Activated CD4-positive, alpha-beta memory T cell treated with anti-CD3 and anti-CD28 coated beads for 36 hours (primary cell): Measurements from ENCODE around the gene SERPINI1. TPM values are rescaled to one million over a fixed set of nuclear protein-coding genes. Genes with fewer than 3 reads are reported as not detected.

Source experiments
- CTCF ChIA-PET: fragments of 350-600 bp; sonication (Branson Sonifier 250); formaldehyde crosslinking; loops from one replicate; lab custom pipeline; 2021; ENCODE audit warnings: antibody characterized with exemption, inconsistent platforms; lab: Charles Lee
- POLR2A ChIA-PET: fragments of 350-600 bp; sonication (Branson Sonifier 250); formaldehyde crosslinking; loops from one replicate; lab custom pipeline; 2021; ENCODE audit warnings: antibody characterized with exemption; lab: Charles Lee
- DNase-seq: peaks from one replicate; pipeline ENCODE4 v3.0.0-alpha.2; 2020
- H3K27ac Mint-ChIP-seq: one replicate; pipeline ENCODE4 v1.8.0; 2021; ENCODE audit warnings: mixed read lengths
- H3K27me3 Mint-ChIP-seq: one replicate; pipeline ENCODE4 v1.8.0; 2021; ENCODE audit warnings: mixed read lengths
- H3K36me3 Mint-ChIP-seq: one replicate; pipeline ENCODE4 v1.8.0; 2021; ENCODE audit warnings: mixed read lengths
- H3K4me1 Mint-ChIP-seq: one replicate; pipeline ENCODE4 v1.8.0; 2021; ENCODE audit warnings: low read depth, mixed read lengths
- H3K4me3 Mint-ChIP-seq: one replicate; pipeline ENCODE4 v1.8.0; 2021; ENCODE audit warnings: mild to moderate bottlenecking, mixed read lengths
- H3K9me3 Mint-ChIP-seq: one replicate; pipeline ENCODE4 v1.8.0; 2021; ENCODE audit warnings: mixed read lengths
- intact Hi-C: fragments of 100-400 bp; cut with micrococcal nuclease; formaldehyde crosslinking; loops from one replicate; pipeline ENCODE4 v1.15.1; 2023
- total RNA-seq, 2 experiments: library from RNA; stranded (reverse); gene quantifications; one replicate each; pipeline ENCODE4 v1.2.3, GENCODE V29; 2021

SERPINI1 gene
- total RNA-seq, 2 experiments from 2014 or later = 2.3 to 3.0 TPM

- intact Hi-C loops = no loop called here
- Mint-ChIP-seq H3K27me3 (no peaks in the 10 kb centered on the region), H3K4me3 (no peak overlapping the region), H3K36me3 (peaks cover 63% of the 10 kb centered on the region), H3K27ac (no peak overlapping the region), H3K9me3 (no peaks in the 10 kb centered on the region), H3K4me1 (peaks cover 56% of the 10 kb centered on the region)
- POLR2A ChIA-PET = no interaction called here
- no peak for DNase-seq
- CTCF ChIA-PET = no interaction called here
Observed at GRCh38 chr3:167716920-167717319, 18.6 kb upstream of the SERPINI1 start.

DNA sequence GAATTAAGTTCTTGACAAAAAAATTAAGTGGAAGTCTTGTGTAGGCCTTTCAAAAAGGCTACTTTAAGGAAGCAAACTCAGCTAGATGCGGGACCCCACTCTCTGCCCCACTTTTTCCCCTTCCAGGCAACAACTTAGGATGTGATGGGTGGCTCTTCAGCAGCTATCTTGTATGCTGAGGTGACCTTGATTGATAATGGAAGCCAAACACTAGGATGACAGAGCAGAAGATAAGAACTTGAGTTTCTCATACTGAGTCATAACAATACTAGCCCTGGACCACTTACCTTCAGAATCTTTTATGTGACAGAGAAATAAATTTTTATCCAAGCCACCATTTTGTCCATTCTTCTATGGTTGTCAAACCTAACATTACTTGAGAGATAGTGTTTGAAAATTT is 16.9 kb upstream of the SERPINI1 start:
- Mint-ChIP-seq H3K9me3 (no peaks in the 10 kb centered on the region), H3K27ac (no peak overlapping the region), H3K4me3 (no peak overlapping the region), H3K36me3 (peaks cover 60% of the 10 kb centered on the region), H3K27me3 (no peaks in the 10 kb centered on the region), H3K4me1 (peaks cover 51% of the 10 kb centered on the region)
- no peak for DNase-seq
- POLR2A ChIA-PET = no interaction called here
- intact Hi-C loops = no loop called here
- CTCF ChIA-PET = interaction anchor here (0.9 kb wide), 1 partner anchor 15 kb away, joined by 3 read pairs; no protein-coding TSS in a partner anchor

GRCh38 chr3:167723025-167723512 is 12.5 kb upstream of the SERPINI1 start:
- Mint-ChIP-seq H3K4me3 (no peak overlapping the region), H3K9me3 (no peaks in the 10 kb centered on the region), H3K27me3 (no peaks in the 10 kb centered on the region), H3K27ac (no peak overlapping the region), H3K4me1 (peaks cover 46% of the 10 kb centered on the region), H3K36me3 (peaks cover 28% of the 10 kb centered on the region)
- ChIA-PET POLR2A (no interaction called here), CTCF (interaction anchor here (1.2 kb wide), 1 partner anchor 39 kb away, joined by 3 read pairs; no protein-coding TSS in a partner anchor)
- DNase-seq = no peak
- intact Hi-C loops = no loop called here

- Mint-ChIP-seq H3K36me3 (peaks cover 21% of the 10 kb centered on the region), H3K4me3 (no peak overlapping the region), H3K4me1 (peaks cover 50% of the 10 kb centered on the region), H3K27ac (no peak overlapping the region), H3K9me3 (no peaks in the 10 kb centered on the region), H3K27me3 (no peaks in the 10 kb centered on the region)
- DNase-seq = no peak
- intact Hi-C loops = no loop called here
- CTCF ChIA-PET = interaction anchor here (1.2 kb wide), 1 partner anchor 39 kb away, joined by 3 read pairs; no protein-coding TSS in a partner anchor
- POLR2A ChIA-PET = no interaction called here
Observed at GRCh38 chr3:167723872-167724271, 11.6 kb upstream of the SERPINI1 start.

DNA sequence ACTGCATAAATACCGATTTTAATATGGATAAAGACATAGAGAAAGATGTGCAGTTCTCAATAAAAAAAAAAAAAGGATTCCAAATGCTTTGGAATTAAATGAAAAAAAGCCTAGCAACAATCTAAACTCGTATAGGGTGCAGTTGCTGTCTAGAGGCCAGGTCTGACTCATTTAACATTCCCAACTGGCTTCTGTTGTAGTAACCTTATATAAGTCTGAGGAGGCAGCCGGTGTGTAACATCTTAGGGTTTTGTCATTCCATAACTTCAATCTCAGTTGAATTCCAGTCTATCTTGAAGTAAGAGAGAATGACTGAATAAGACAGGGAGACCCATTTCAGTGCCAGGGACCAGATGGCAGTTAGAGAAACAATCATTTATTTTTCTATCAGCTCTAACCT is 7.3 kb upstream of the SERPINI1 start:
- Mint-ChIP-seq H3K4me1 (peaks cover 59% of the 10 kb centered on the region), H3K4me3 (no peak overlapping the region), H3K9me3 (no peaks in the 10 kb centered on the region), H3K27me3 (no peaks in the 10 kb centered on the region), H3K36me3 (peaks cover 10% of the 10 kb centered on the region), H3K27ac (no peak overlapping the region)
- intact Hi-C loops = no loop called here
- ChIA-PET CTCF (no interaction called here), POLR2A (no interaction called here)
- DNase-seq = no peak

DNA sequence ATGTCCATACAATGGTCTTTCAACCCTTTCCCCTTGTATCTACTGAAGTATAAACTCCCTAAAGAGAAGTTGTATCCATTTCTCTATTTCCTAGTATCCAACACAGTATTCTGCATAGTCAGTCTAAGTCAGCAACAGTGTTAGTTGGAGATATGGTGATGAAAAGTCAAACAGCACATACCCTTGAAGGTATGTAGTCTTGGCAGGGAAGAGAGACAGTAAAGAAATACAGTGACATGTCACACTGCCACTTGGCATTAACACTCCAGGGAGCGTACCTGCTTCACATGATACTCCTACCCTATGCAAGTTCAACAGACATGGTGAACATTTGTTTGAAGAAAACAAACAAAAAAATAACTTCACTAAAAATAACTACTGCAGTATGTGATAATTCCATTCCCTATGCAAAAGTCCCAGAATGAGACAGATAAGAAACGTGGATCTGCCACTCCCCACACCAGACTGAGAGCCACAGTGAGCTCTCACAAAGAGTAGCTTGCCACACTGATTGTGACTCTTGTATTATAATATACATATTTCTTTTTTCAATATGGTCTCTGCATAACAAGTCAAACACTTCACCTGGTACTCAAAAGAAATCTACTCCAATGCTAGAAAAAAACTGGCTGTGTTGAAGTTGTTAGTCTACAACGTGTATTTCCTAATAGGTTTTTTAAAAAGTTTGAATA is 6.7 kb upstream of the SERPINI1 start:
- no peak overlapping the region for H3K27ac Mint-ChIP-seq
- no peaks in the 10 kb centered on the region for H3K27me3 Mint-ChIP-seq
- no peaks in the 10 kb centered on the region for H3K9me3 Mint-ChIP-seq
- ChIA-PET CTCF (no interaction called here), POLR2A (no interaction called here)
- H3K36me3 Mint-ChIP-seq = peaks cover 8% of the 10 kb centered on the region
- H3K4me1 Mint-ChIP-seq = peaks cover 61% of the 10 kb centered on the region
- no peak overlapping the region for H3K4me3 Mint-ChIP-seq
- intact Hi-C loops = no loop called here
- no peak for DNase-seq

GRCh38 chr3:167729591-167729990 is 5.9 kb upstream of the SERPINI1 start:
- Mint-ChIP-seq H3K36me3 (peaks cover 8% of the 10 kb centered on the region), H3K4me3 (no peak overlapping the region), H3K27ac (no peak overlapping the region), H3K9me3 (no peaks in the 10 kb centered on the region), H3K27me3 (no peaks in the 10 kb centered on the region), H3K4me1 (peaks cover 58% of the 10 kb centered on the region)
- DNase-seq = no peak
- ChIA-PET POLR2A (no interaction called here), CTCF (interaction anchor here (0.9 kb wide), 1 partner anchor 45 kb away, joined by 3 read pairs; no protein-coding TSS in a partner anchor)
- intact Hi-C loops = no loop called here

GRCh38 chr3:167731393-167731792 is 4.1 kb upstream of the SERPINI1 start:
- CTCF ChIA-PET = interaction anchor here (0.9 kb wide), 1 partner anchor 10 kb away, joined by 3 read pairs; no protein-coding TSS in a partner anchor
- Mint-ChIP-seq H3K4me3 (no peak overlapping the region), H3K27ac (no peak overlapping the region), H3K9me3 (no peaks in the 10 kb centered on the region), H3K4me1 (peaks cover 52% of the 10 kb centered on the region), H3K36me3 (peaks cover 6% of the 10 kb centered on the region), H3K27me3 (no peaks in the 10 kb centered on the region)
- intact Hi-C loops = loop anchor here (10.0 kb wide), 1 partner anchor 293 kb away; no protein-coding TSS in a partner anchor
- POLR2A ChIA-PET = no interaction called here
- DNase-seq = no peak

GRCh38 chr3:167732313-167733065 is 3.0 kb upstream of the SERPINI1 start:
- Mint-ChIP-seq H3K4me3 (peak overlapping the region; percentile 36), H3K4me1 (peaks cover 51% of the 10 kb centered on the region)
- intact Hi-C loops = loop anchor here (10.0 kb wide), 1 partner anchor 292 kb away; no protein-coding TSS in a partner anchor

GRCh38 chr3:167733961-167734497 is 1.5 kb upstream of the SERPINI1 start:
- ChIA-PET CTCF (no interaction called here), POLR2A (no interaction called here)
- intact Hi-C loops = loop anchor here (2.0 to 10.0 kb wide), 2 partner anchors 291 to 353 kb away; partner anchors contain the start of gene ZBBX
- peak; percentile 30 for DNase-seq
- Mint-ChIP-seq H3K4me1 (peaks cover 44% of the 10 kb centered on the region), H3K36me3 (peaks cover 6% of the 10 kb centered on the region), H3K9me3 (no peaks in the 10 kb centered on the region), H3K27ac (no peak overlapping the region), H3K4me3 (no peak overlapping the region), H3K27me3 (no peaks in the 10 kb centered on the region)

More at GRCh38 chr3:167732313-167733065, 3.0 kb upstream of the SERPINI1 start:
- Mint-ChIP-seq H3K36me3 (peaks cover 6% of the 10 kb centered on the region), H3K27me3 (no peaks in the 10 kb centered on the region), H3K9me3 (no peaks in the 10 kb centered on the region), H3K27ac (no peak overlapping the region)
- POLR2A ChIA-PET = no interaction called here
- CTCF ChIA-PET = no interaction called here
- no peak for DNase-seq

DNA sequence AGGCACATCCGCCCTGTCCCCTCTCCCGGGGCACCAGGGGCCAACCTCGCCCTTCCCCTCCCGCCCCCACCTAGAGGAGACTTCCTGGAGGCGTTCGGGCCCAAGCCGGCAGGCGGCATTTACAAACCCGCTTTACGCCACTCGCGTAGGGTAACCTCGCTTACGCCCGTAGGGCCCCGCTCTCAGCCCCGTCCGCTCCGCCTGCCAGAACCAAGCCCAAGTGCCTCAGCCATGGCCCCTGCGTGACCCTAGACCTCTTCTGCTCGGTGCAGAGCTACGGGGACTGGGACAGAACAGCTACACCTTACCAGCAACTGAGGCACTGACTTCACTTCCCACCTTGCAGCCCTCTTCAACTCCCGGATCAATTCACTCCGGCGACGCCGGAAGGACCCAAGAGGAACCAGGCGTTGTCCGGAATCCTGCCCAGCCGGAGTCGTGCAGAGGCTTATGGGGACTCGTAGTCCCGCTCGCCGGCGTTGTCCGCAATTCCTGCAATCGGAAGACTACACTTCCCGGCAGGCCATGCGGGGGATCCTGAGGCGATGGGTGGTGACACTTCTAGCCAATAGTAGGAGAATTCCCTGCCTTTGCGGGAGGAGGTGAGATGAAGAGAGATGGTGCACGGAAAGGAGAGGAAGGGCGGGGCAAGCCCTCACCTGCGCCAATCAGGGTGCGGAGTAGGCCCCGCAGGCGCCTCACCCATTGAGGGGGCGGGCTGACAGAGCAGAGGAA is 856 bp upstream of the SERPINI1 start, which contains the start of gene PDCD10:
Gene PDCD10, minus strand, starts transcription at position 395 of the 735 bp plus-strand sequence. CDS start 14,735 bp downstream, outside the sequence.
- Mint-ChIP-seq H3K4me3 (no peak within 1 kb of the TSS), H3K9me3 (no peaks in the 10 kb centered on the region), H3K36me3 (peaks cover 6% of the 10 kb centered on the region), H3K4me1 (peaks cover 37% of the 10 kb centered on the region), H3K27me3 (no peaks in the 10 kb centered on the region), H3K27ac (no peak within 1 kb of the TSS)
- peak; percentile 98 for DNase-seq
- intact Hi-C loops = loop anchor here (1.0 to 10.0 kb wide), 5 partner anchors 10 to 354 kb away; partner anchors contain the start of gene ZBBX
- ChIA-PET POLR2A (interaction anchor here (1.6 kb wide), 1 partner anchor 43 kb away, joined by 5 read pairs; no protein-coding TSS in a partner anchor), CTCF (interaction anchor here (1.1 to 1.6 kb wide), 5 partner anchors 9 to 354 kb away, joined by 3 to 7 read pairs (median 6); partner anchors contain the start of gene ZBBX)
